Adrenal gland (tissue), 5 donors: ENCODE measurements around the gene LTBP2.

Source experiments
- CTCF ChIP-seq, 6 experiments: fragments of 450-650 bp in 4 of 6; fragments of 200-600 bp in 2 of 6; sonication (generic) in 1 of 6; IDR thresholded peaks; 1 replicate in 5 of 6; 2 replicates in 1 of 6; pipeline versions ENCODE4 v1.5.1 to v1.8.0; 2016 to 2021; ENCODE audit warnings: antibody characterized with exemption in 6 of 6, mild to moderate bottlenecking in 2 of 6, moderate library complexity in 1 of 6
- POLR2A ChIP-seq, 2 donors: fragments of 450-650 bp; IDR thresholded peaks; one replicate each; pipeline ENCODE4 v1.6.1; 2017; ENCODE audit warnings: antibody characterized with exemption in 2 of 2, mild to moderate bottlenecking in 2 of 2, moderate library complexity in 1 of 2
- donor health status: DM: no; HTN: no; CAD: no.

GRCh38 chr14:74583689-74584434 is 28.2 kb downstream of the LTBP2 start:
- TF ChIP-seq CTCF (IDR thresholded peaks at IDR 0.05) (no peak), POLR2A (IDR thresholded peaks at IDR 0.05) (no peak)
